AG09309 (cell line): ENCODE measurements around the gene KCTD4.

Experiments
- DNase-seq: peaks from one replicate; pipeline ENCODE4 v3.0.0-alpha.2; 2010; ENCODE audit warnings: low read depth
- H3K4me3 ChIP-seq: 2 replicates; pipeline ENCODE4 v1.5.1; 2011; ENCODE audit warnings: mild to moderate bottlenecking, low read depth, low read length, moderate library complexity; ENCODE audit not compliant: control insufficient read depth
- CTCF ChIP-seq: IDR thresholded peaks from 2 replicates; pipeline ENCODE4 v1.5.1; 2011; ENCODE audit warnings: mild to moderate bottlenecking, low read depth, low read length, inconsistent platforms; ENCODE audit not compliant: insufficient read depth, control insufficient read depth; ENCODE audit errors: missing control alignments

Gene KCTD4

DNA sequence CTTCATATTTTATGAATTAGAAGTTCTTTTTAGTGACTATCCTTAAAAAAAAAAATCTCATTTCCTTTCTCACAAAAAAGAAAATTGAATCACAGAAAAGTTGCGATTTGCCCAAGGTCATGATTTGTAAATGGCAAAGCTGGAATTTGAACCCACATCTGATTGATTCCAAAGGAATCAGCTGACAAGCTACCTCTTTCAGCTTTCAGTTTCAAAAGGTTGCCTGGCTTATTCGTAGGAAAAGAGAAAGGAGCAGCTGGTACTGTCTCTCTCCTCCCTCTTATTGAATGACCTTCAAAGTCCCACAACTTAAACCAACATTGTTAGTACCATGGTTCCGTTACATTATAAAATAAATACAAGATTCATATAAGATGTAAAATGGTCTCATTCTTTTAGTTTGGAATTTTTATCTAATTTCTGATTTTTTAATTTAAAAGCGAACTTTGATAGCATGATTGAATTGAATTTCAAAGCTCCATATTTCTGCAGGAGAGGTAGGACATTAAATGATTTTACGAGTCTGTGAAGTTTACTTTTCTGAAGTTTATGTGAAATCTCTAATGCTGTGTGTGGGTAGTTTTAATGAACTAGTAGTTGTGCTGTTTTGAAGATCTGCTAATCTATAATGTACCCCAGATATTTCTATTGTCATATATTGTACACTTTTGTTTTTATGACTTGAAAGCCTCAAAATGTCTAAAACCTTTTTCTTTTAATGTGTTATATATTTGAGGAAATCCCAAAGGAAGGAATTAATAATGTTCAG, 18.5 kb upstream of the KCTD4 start:
- H3K4me3 ChIP-seq: no peak overlapping the region
- no peak for TF ChIP-seq CTCF
- no peak for DNase-seq

DNA sequence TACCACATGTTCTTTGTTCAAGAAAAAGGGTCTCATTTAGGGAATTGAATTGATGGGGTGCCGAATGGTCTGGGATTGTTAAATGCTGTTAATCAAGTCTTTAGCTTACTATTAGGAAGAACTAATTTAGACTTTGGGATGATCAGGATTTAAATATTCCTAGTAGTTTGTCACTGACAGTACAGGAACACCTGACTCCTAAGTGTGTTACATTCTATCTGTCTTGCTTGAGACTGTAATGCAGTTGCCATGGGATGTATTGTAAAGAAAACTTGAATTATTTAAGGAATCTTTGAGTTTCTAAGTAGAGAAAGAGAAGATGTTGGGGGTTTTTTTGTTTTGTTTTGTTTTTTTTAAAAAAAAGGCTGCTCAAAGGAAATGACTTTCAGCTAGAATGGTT, 17.8 kb upstream of the KCTD4 start:
- DNase-seq: no peak
- no peak for TF ChIP-seq CTCF
- H3K4me3 ChIP-seq: no peak overlapping the region

DNA sequence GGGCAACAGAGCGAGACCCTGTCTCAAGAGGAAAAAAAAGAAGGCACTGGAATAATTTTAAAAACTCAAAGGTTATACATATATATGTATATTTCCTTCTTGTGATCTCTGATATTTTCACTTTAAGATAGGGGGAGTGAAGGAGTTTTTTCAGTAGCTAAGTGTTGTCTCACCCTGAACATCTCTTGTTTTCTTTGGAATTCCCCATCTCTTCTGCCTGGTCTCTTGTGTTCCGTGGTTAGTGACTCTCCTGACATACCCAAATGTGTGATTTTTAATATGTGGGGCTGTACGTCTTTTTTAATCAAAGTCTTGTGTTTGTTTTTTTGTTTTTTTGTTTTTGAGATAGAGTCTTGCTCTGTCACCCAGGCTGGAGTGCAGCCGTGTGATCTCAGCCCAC, 15.3 kb upstream of the KCTD4 start:
- no peak overlapping the region for H3K4me3 ChIP-seq
- no peak for DNase-seq
- no peak for TF ChIP-seq CTCF

DNA sequence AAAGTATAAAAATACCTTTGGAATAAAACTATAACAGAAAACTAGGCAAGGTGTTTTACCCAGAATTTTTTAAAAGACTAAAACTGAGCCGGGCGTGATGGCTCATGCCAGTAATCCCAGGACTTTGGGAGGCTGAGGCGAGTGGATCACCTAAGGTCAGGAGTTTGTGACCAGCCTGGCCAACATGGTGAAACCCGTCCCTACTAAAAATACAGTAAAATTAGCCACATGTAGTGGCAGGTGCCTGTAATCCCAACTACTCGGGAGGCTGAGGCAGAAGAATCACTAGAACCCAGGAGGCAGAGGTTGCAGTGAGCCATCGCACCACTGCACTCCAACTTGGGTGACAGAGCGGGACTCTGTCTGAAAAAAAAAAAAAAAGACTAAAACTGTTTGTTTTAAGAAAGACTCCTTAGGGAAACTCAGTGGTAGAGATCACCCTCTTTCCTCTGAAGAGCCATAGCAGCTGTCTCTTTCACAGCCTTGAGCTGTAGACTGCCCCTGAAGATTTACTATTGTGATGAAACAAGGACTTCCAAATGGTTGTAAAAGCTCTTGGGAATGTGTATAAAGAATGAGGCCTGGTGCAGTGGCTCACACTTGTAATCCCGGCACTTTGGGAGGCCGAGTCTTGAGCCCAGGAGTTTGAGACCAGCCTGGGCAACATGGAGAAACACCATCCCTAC, 14.7 kb upstream of the KCTD4 start:
- no peak for TF ChIP-seq CTCF
- DNase-seq: no peak
- no peak overlapping the region for H3K4me3 ChIP-seq

DNA sequence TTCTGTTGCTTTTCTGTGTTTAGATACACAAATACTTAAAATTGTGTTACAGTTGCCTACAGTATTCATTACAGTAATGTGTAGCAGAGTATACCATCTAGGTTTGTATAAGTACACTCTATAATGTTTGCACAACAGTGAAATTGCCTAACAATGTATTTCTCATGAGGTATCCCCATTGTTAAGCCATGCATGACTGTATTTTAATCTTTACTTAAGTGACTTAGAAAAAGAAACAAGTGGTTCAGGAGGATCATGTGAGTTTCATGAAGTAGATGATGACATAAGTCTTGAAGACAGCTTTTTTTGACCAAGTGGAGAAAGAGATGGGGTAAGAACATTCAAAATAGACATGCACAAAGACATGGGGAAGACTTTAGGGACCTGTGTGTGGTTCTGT, 8.4 kb upstream of the KCTD4 start:
- TF ChIP-seq CTCF: no peak
- DNase-seq: no peak
- H3K4me3 ChIP-seq: no peak overlapping the region

- TF ChIP-seq CTCF: no peak
- DNase-seq: no peak
- H3K4me3 ChIP-seq: no peak overlapping the region
These were observed 7.3 kb upstream of the KCTD4 start for GRCh38 chr13:45208132-45208531.
